ENCODE results near the gene RELL2.

DNA sequence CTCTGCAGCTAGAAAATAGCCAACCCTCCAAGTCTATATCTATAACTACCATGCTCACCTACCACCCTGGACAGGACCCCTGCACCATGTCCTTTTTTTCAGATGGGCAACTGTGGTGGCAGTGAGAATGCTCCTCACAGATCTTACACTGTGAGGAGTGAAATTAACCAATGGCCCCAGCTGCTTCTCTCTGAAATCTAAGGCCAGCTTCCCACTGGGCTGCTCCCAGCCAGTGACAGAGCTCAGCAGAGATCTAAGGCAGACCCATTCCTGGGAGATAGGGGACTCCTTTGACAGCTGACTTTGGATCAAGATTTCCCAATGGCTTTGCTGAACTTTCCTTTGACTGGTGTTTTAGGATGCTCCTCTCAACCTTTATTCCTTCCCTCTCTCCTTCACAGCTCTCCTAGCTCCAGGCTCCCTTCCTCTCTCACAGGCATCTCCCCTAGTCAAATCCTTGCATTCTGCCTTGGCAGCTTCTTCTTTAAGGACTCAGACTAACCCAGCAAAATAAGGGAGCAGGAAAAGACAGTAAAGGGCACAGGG is 46.9 kb downstream of the RELL2 start:
- TF ChIP-seq CTCF (IDR thresholded peaks at IDR 0.05) (no peak), POLR2A (IDR thresholded peaks at IDR 0.05) (no peak), POLR2AphosphoS5 (IDR thresholded peaks at IDR 0.05; ENCODE audit: insufficient read depth in 1 of 2, low read depth in 1 of 2) (no peak)

All from vagina (tissue), 2 donors.